PC-9 (cell line): ENCODE results near the gene FGF12.

Experiments used
- CTCF ChIP-seq: fragments of 200-600 bp; sonication (generic); conservative IDR thresholded peaks from 2 replicates; pipeline ENCODE4 v1.6.1; 2017; ENCODE audit warnings: mixed run types, antibody characterized with exemption, mild to moderate bottlenecking, moderate library complexity
- EZH2 ChIP-seq: fragments of 200-600 bp; sonication (generic); IDR thresholded peaks from 2 replicates; pipeline ENCODE4 v1.8.0; 2017; ENCODE audit warnings: antibody characterized with exemption, low read depth

GRCh38 chr3:192553707-192554106 is 173.6 kb downstream of the FGF12 start:
- no peak for TF ChIP-seq CTCF
- no peak for TF ChIP-seq EZH2
